Stimulated activated CD4-positive, alpha-beta T cell treated with anti-CD3 and anti-CD28 coated beads, TNF-alpha, amount 100 ng/mL, for 48 hours (primary cell): Measurements from ENCODE around the gene CASP10.
A peak's percentile ranks its signal among the peaks of the same experiment; 100 is the strongest.

Source experiments
- DNase-seq, 3 donors: peaks; one replicate each; pipeline ENCODE4 v3.0.0-alpha.2; 2020; ENCODE audit warnings: low read depth in 3 of 3

CASP10 gene

DNA sequence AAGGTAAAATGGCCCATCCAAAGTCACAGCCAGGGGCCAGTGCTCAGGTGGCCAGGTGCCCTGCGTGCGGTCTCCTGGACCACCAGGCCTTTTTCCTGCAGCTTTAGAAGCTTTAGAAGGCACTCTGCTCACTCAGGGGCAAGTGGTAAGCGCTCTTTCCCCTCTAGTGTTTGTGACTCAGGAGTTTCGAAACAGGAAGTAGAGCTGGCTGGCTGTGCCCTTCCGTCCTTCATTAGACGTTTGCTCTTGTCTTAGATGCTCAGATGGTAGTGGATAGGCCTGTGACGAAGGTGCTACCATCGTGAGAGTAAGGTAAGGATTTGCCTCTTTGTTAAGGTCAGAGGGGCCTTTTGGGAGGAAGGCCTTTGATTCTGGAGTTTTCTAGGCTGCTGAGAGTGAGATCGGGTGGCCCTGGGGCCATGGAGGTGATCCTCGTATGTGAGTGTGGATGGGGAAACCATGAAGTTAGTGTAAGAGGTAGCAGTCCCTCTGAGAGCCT, 77.4 kb downstream of the CASP10 start, which contains the start of gene CASP8:
TSS of gene CASP8 (plus strand) at position 235 of the 499 bp plus-strand sequence. CDS start 5,951 bp downstream, outside the sequence.
- peak in 2 of 3 donors; percentile 26 to 46 for DNase-seq

DNA sequence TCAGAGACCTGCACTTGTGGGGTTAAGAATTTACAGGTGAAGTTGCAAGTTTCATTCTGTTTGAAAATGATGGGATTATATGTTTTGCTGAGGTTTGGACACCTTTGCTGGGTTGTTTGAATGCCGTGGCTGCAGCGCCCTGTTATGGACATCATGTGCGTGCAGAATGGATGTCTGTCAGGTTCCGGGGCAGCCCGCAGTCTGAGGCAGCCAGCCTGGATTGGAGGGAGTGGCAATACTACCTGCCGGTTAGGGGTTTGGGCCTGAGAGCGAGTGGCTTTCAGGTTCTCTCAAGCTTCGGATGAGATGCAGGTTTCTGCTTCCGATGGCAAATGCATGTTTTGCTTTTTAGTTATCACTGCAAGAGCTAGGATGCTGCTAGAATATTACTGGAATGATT, 78.5 kb downstream of the CASP10 start:
- DNase-seq: peak in 2 of 3 donors; percentile 25 to 50

DNA sequence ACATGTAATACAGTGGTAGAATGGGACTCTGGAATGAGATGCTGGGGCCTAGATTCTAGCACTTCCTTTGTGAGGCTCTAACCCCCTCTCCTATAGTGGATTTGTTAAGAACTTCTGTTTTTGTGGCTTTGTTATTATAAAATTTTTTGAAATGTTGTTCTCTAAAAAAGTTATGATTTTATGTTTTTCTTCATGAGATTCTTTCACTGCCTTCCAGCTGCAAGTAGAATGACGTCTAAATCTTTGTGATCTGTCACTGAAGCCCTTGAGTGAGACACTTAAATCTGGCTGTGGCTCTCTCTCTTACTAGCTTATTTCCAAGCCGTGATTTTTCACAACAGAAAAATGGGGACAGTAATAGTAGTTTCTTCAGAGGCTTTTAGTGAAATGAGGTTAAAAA, 79.0 kb downstream of the CASP10 start:
- DNase-seq: no peak

DNA sequence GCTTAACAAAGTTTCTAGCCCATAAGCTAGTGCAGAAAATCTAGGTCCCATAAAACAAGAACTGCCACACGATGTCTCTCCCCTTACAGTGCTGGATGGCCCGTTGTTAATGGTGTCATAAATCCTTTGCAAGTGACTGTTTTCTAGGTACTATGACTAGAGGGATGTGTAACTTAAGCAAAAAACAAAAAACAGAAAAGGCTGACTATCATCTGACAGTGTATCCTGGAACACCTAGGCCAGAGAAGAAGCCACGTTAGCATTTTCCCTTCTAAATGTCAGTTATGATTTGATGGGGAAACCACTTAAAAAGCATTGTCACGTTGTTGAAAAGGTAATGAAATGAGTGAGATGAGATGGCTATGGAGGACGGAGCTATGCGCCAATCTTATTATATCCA, 79.8 kb downstream of the CASP10 start:
- DNase-seq: peak in 1 of 3 donors; percentile 25

DNA sequence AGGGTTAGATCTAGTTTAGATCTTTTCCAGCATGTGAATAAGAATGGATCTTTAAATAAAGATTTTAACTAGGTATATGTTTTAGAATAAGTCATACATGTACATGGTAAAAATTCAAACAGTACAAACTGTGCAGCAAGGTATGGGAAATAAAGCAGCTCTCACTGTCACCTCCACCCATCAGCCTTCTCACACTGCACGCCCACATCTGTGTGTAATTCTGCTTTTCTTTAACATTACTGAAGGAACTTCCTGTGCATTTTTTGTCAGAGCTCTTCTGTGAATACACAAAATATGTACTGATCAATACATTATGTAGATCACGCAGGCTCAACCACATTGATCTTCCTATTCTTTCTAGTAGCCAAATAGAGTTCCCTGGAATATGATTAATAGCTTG, 80.8 kb downstream of the CASP10 start:
- no peak for DNase-seq

DNA sequence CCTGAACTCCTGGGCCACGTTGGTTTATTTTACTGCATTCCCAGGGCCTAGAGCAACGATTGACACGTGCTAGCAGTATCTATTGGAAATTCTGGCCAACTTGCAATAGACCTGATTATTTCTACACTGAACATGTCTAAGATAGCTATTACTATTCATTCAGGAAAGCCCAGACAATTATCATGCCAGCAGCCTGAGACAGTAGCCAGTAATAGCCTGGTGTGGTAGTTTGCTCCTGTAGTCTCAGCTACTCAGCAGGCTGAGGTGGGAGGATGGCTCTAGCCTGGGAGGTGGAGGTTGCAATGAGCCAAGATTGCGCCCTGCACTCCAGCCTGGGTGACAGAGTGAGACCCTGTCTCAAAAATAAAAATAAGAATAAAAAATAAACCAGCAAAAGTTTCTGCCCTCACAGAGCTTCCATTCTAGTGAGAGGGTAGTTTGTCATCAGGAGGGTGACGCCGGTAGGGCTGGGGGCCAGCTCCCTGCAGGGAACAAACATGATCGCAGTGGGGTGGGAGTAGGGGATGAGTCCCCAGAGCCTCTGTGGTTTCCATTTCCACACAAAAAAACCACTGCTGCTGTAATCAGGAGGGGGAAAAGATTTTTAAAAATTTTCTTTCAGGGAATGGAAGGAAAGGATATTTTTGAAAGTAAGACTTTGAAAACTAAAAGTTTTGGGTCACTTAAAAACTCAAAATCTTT, 81.7 kb downstream of the CASP10 start:
- no peak for DNase-seq

DNA sequence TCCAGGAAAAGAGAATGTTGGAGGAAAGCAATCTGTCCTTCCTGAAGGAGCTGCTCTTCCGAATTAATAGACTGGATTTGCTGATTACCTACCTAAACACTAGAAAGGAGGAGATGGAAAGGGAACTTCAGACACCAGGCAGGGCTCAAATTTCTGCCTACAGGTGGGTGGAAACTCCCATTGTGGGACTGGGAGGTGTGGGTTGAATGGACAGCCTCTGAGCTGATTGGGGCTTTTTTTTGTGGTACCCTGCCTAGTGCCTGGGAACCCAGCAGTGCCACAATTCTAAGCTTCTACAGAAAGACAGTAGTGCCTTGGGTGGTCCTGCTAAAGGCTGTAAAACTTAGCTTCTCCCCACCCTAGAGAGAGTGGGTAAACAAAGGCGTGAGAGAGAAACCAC, 83.7 kb downstream of the CASP10 start:
- no peak for DNase-seq

DNA sequence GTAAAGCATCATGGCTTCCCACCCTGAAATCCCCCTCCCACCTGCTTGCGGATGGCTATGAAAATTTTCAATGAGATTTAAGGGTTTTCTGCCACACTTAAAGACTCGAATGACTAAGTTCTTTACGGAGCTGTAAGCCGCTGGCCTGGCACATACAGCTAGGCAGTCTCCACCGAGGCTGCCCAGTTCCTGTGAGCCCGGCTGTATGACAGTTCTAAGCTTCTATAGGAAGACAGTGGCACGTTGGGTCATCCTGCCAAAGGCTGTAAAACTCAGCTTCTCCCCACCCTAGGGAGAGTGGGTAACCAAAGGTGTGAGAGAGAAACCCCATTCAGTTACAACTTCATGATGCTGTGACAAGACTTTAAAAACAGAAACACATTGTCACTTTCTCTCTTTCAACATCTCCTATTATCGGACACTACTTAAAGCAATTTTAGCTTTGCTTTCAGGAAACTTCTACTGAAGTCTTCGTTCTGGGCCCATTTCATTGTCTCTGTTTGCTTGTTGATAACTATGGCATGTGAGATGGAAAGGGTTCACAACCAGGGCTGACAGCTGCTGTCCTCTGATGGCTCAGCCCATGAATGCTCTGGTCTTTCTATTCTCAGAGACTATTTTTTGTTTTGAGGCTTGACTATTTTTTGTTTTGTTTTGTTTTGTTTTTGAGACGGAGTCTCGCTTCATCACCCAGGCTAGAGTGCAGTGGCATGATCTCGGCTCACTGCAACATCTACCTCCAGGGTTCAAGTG, 84.5 kb downstream of the CASP10 start:
- DNase-seq: no peak

DNA sequence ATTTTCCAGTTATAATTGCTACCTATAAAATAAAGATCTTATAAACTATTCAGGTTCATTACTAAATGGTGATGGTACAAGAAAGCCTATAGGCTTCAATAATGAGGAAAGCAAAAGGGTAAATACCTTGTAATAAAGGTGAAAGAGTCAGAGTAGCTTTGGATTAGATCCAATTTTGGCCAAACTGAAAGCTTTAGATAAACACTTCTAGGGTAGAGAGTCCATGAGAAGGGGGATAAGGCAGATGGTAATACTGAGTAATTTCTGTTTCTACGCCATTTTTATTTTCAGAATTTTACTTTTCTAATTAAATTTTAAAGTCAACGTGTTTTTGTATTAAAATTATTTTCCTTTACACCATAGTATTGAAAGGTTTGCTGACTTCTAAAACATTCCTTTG, 86.8 kb downstream of the CASP10 start:
- no peak for DNase-seq

DNA sequence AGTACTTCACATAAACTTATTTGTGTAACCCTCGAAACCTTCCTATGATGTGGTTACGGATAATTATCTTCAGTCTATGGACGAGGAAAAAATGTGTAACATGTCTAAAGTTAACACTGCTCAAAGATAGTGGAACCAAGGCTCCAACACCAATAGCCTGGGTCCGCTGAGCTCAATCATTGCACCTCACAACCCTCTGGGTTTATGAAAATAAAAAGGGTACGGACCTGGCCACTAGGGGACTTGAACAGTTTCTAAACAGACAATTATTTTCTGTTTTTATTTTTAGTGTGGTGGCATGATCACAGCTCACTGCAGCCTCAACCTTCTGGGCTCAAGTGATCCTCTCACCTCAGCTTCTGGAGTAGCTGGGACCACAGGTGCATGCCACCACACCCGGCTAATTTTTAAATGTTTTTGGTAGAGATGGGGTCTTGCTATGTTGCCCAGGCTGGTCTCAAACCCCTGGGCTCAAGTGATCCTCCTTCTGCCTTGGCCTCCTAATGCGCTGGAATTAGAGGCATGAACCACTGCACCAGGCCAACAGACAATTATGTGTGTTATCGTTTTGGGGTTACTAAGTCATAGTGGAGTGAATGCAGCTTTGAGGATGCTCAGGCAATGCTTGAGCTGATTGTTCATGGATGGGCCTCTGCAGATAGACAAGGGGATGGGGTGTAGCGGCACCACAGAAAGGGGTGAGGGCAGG, 87.5 kb downstream of the CASP10 start:
- DNase-seq: no peak

DNA sequence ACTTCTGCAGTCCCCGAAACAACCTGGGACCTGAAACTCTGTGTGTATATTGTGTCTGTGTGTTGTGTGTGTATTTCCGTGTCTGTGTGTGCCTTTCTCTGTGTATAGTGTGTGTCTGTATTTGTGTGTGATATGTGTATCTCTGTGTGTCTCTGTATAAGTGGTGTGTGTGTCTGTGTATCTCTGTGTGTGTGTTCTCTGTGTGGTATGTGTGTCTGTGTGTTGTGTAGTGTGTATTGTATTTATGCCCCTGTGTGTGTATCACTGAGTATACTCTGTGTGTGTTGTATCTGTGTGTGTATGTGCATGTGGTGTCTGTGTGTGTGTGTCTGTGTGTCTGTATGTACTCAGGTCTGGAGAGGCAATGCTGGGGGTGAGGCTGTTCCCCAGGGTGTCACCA, 89.0 kb downstream of the CASP10 start:
- no peak for DNase-seq

DNA sequence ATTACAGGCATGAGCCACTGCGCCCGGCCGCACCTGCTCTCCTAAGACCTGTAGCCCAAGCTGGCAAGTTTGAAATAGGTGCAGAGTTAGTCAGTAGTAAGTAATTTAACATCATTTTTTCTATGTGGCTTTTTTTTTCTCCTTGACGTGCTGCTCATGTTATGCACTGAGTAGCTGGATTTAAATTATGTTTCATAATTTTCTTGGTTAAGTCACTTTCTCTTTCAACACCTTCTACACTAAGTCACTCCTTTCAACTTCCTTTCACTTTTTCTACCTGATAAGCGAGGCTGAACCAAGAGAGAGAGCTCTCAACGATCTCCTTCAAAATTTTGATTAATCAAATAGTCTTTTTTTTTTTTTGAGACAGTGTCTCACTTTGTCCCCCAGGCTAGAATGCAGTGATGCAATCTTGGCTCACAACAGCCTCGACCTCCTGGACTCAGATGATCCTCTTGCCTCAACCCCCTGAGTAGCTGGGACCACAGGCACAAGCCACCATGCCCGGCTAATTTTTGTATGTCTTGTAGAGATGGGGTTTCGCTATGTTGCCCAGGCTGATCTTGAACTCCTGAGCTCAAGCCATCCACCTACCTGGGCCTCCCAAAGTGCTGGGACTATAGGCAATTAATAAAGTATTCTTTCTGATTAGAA, 90.5 kb downstream of the CASP10 start:
- no peak for DNase-seq

DNA sequence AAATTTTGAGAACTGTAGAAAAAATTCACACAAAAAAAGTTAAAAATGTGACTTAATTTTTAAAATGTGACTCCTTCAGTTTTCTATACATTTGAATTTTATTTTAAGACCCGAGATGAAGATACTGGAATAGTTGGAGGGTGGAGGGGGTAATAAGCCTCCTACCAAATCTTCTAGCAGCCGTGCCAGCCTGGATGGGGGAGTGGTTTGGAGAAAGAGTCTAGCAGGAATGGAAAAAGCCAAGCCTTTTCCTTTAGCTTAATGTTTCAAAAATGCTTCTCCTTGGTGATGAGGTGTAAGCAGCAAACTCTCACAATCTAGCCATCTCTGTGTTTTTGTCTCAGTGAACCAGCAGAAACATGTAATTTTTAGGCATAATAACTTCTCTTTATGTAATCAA, 92.1 kb downstream of the CASP10 start:
- no peak for DNase-seq

DNA sequence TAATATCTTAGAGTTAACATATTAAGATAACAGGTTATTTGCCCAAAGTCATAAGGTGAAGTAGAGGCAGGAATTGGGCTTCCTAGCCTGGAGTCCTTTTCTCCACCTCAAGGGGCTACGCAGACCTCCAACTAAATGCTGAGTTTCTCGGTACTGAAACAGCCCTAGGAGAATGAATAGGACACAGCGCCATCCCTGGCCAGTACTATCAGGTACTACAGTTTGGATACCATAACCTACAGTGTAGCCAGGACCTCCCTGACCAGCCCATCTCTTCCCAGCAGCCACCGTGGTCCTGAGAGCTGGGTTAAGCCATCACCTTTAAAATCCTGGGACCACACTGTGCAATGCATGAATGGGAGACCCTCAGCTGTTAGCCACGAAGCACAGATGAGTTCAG, 93.0 kb downstream of the CASP10 start:
- no peak for DNase-seq

DNA sequence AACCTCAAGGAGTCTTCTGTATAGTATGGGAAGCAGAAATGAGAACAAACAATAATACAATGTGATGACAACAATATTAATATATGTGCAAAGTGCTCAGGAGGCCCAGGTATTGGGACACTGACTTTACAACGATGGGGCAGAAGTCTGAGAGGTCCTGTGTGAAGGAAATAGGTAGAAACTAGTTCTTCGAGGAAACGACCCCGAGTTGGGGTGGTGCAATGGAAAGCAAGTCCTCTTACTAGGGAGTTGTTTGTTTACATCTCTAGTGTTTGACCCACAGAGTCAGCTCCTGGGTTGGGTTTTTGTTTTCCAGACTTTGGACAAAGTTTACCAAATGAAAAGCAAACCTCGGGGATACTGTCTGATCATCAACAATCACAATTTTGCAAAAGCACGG, 93.6 kb downstream of the CASP10 start:
- no peak for DNase-seq
